SK-N-SH (cell line): Measurements from ENCODE around the gene HEBP1. TPM values are rescaled to one million over a fixed set of nuclear protein-coding genes. Genes with fewer than 3 reads are reported as not detected.

Experiments used
- CTCF ChIA-PET: fragments of 300-600, 350-600 bp; formaldehyde crosslinking; extraction: SDS; loops from one replicate; lab custom pipeline; 2021; lab: Yijun Ruan, JAX
- POLR2A ChIA-PET: fragments of 350-600 bp; sonication (Branson Sonifier 250); formaldehyde crosslinking; extraction: SDS; loops from one replicate; lab custom pipeline; 2020; ENCODE audit warnings: antibody characterized with exemption, inconsistent platforms; lab: Yijun Ruan, JAX
- DNase-seq: peaks from one replicate; pipeline ENCODE4 v3.0.0; 2012
- H2AFZ ChIP-seq: fragments of 200-600 bp; sonication (generic); 2 replicates; pipeline ENCODE4 v1.8.1; 2016; ENCODE audit warnings: antibody characterized with exemption, mild to moderate bottlenecking, low read depth
- H3F3A ChIP-seq: fragments of 200-600 bp; sonication (generic); replicated peaks from 2 replicates; pipeline ENCODE3; 2016; ENCODE audit warnings: antibody characterized with exemption, mild to moderate bottlenecking; ENCODE audit not compliant: insufficient read depth
- H3K27ac ChIP-seq, 2 experiments: fragments of 200-500 bp in 1 of 2; fragments of 200-600 bp in 1 of 2; sonication (Bioruptor generic) in 1 of 2; sonication (generic), shearing (Covaris generic) in 1 of 2; 2 replicates each; pipeline versions ENCODE4 v1.5.1 to v1.6.1; 2014 to 2016; ENCODE audit warnings: low read depth in 2 of 2, inconsistent platforms in 1 of 2, low read length in 1 of 2, mild to moderate bottlenecking in 1 of 2, mixed read lengths in 1 of 2
- H3K27me3 ChIP-seq: fragments of 200-600 bp; sonication (generic), shearing (Covaris generic); 2 replicates; pipeline ENCODE4 v1.6.1; 2016; ENCODE audit warnings: mixed run types; ENCODE audit not compliant: insufficient read depth
- H3K36me3 ChIP-seq, 2 experiments: fragments of 200-500 bp in 1 of 2; fragments of 200-600 bp in 1 of 2; sonication (Bioruptor generic) in 1 of 2; sonication (generic) in 1 of 2; replicated peaks in 1 of 2; 2 replicates each; pipeline versions ENCODE3 to v1.5.1; 2014 to 2016; ENCODE audit warnings: low read length in 1 of 2, mild to moderate bottlenecking in 1 of 2; ENCODE audit not compliant: insufficient read depth in 2 of 2, control insufficient read depth in 1 of 2
- H3K4me1 ChIP-seq, 2 experiments: fragments of 200-500 bp in 1 of 2; fragments of 200-600 bp in 1 of 2; sonication (Bioruptor generic) in 1 of 2; sonication (generic), shearing (Covaris generic) in 1 of 2; 2 replicates each; pipeline versions ENCODE4 v1.5.1 to v1.6.1; 2014 to 2016; ENCODE audit warnings: low read depth in 1 of 2, low read length in 1 of 2, mixed run types in 1 of 2; ENCODE audit not compliant: insufficient read depth in 2 of 2, control insufficient read depth in 1 of 2
- H3K4me2 ChIP-seq: fragments of 200-600 bp; sonication (generic), shearing (Covaris generic); 2 replicates; pipeline ENCODE4 v1.6.1; 2017; ENCODE audit warnings: mixed run types
- H3K4me3 ChIP-seq, 2 experiments: fragments of 200-500 bp in 1 of 2; fragments of 200-600 bp in 1 of 2; sonication (Bioruptor generic) in 1 of 2; sonication (generic), shearing (Covaris generic) in 1 of 2; 2 replicates each; pipeline versions ENCODE4 v1.5.1 to v1.8.1; 2014 to 2016; ENCODE audit warnings: low read depth in 2 of 2, inconsistent platforms in 1 of 2, low read length in 1 of 2, mild to moderate bottlenecking in 1 of 2, mixed read lengths in 1 of 2, moderate library complexity in 1 of 2
- H3K79me2 ChIP-seq: fragments of 200-600 bp; sonication (generic); 2 replicates; pipeline ENCODE4 v1.8.1; 2017; ENCODE audit warnings: mild to moderate bottlenecking; ENCODE audit not compliant: insufficient read depth
- H3K9ac ChIP-seq: fragments of 200-600 bp; sonication (generic); 2 replicates; pipeline ENCODE4 v1.6.1; 2017; ENCODE audit warnings: mixed run types
- H3K9me2 ChIP-seq: fragments of 200-600 bp; sonication (generic); 2 replicates; pipeline ENCODE4 v1.6.1; 2017; ENCODE audit warnings: mixed run types
- H3K9me3 ChIP-seq: fragments of 200-600 bp; sonication (generic); 2 replicates; pipeline ENCODE4 v1.6.1; 2017; ENCODE audit warnings: mixed run types, mild to moderate bottlenecking, moderate library complexity
- H4K20me1 ChIP-seq: fragments of 200-600 bp; sonication (generic); 2 replicates; pipeline ENCODE4 v1.6.1; 2017; ENCODE audit warnings: mild to moderate bottlenecking, mixed run types; ENCODE audit not compliant: insufficient read depth
- CHD2 ChIP-seq: fragments of 150-350 bp; IDR thresholded peaks from 2 replicates; pipeline ENCODE4 v1.6.1; 2018; ENCODE audit warnings: low read length; ENCODE audit not compliant: partially characterized antibody
- GABPA ChIP-seq: IDR thresholded peaks from 2 replicates; pipeline ENCODE4 v1.4.0; 2012; ENCODE audit warnings: low read depth, mild to moderate bottlenecking
- GATA2 ChIP-seq: sonication (generic); formaldehyde crosslinking; IDR thresholded peaks from 2 replicates; pipeline ENCODE4 v1.5.0; 2020; ENCODE audit warnings: mild to moderate bottlenecking, missing genetic modification reagents
- JUND ChIP-seq: IDR thresholded peaks from 2 replicates; pipeline ENCODE4 v1.4.0; 2012
- MEF2A ChIP-seq: IDR thresholded peaks from 2 replicates; pipeline ENCODE4 v1.4.0; 2012; ENCODE audit warnings: low read depth, borderline replicate concordance
- MXI1 ChIP-seq: IDR thresholded peaks from 2 replicates; pipeline ENCODE4 v1.6.1; 2012; ENCODE audit warnings: mild to moderate bottlenecking, low read depth, low read length, improper control_type of control experiment
- NFIC ChIP-seq: IDR thresholded peaks from 2 replicates; pipeline ENCODE4 v1.4.0; 2012; ENCODE audit warnings: borderline replicate concordance
- POLR2AphosphoS5 ChIP-seq: IDR thresholded peaks from 2 replicates; pipeline ENCODE4 v1.6.1; 2012; ENCODE audit warnings: low read depth, low read length
- RAD21 ChIP-seq: IDR thresholded peaks from 2 replicates; pipeline ENCODE4 v1.6.1; 2012; ENCODE audit warnings: mild to moderate bottlenecking, low read length
- RCOR1 ChIP-seq: fragments of 150-350 bp; IDR thresholded peaks from 2 replicates; pipeline ENCODE4 v1.6.1; 2017; ENCODE audit warnings: antibody characterized with exemption, low read length
- RFX5 ChIP-seq: IDR thresholded peaks from 2 replicates; pipeline ENCODE4 v1.6.1; 2012; ENCODE audit warnings: mild to moderate bottlenecking, improper control_type of control experiment, low read length
- RXRA ChIP-seq: IDR thresholded peaks from 2 replicates; pipeline ENCODE4 v1.4.0; 2012; ENCODE audit warnings: low read depth, mild to moderate bottlenecking, borderline replicate concordance
- TAF1 ChIP-seq: IDR thresholded peaks from 2 replicates; pipeline ENCODE4 v1.6.1; 2012; ENCODE audit warnings: low read depth, mild to moderate bottlenecking, low read length, moderate library complexity, borderline replicate concordance
- YY1 ChIP-seq: IDR thresholded peaks from 2 replicates; pipeline ENCODE4 v1.4.0; 2012; ENCODE audit warnings: low read depth, mild to moderate bottlenecking
- WGBS: methylation state at CpG from one replicate; pipeline ENCODE4 v1.1.6; 2017; ENCODE audit warnings: low lambda C conversion rate; 5-methylcytosine and 5-hydroxymethylcytosine counted together
- polyA plus RNA-seq, 3 experiments: library from polyadenylated mRNA; depleted of rRNA; stranded (reverse); fragments of >200 nt; gene quantifications; 2 replicates each; pipeline ENCODE4 v1.2.3, GENCODE V29; 2012
- TF ChIP-seq, protein P1 (sequence below): fragments of 200-600 bp; sonication (generic); IDR thresholded peaks from 2 replicates; pipeline ENCODE4 v1.6.1; 2017; ENCODE audit warnings: antibody characterized with exemption, mild to moderate bottlenecking, moderate library complexity
- TF ChIP-seq, protein P2 (sequence below): IDR thresholded peaks from 2 replicates; pipeline ENCODE4 v1.4.0; 2012; ENCODE audit warnings: low read depth, borderline replicate concordance
- TF ChIP-seq, protein P3 (sequence below): fragments of 150-350 bp; IDR thresholded peaks from 2 replicates; pipeline ENCODE4 v1.6.1; 2017; ENCODE audit warnings: antibody characterized with exemption, low read length, low read depth, borderline replicate concordance

Gene HEBP1
- polyA plus RNA-seq, 1 of the 3 experiments (the other 2 are of a cell fraction) = 17.9 TPM

- 74% methylated on average over 5 of the region's 5 CpGs for WGBS
- H3K36me3 ChIP-seq = no peaks in the 10 kb centered on the region
- no peak for DNase-seq
- no peak overlapping the region for H3K4me2 ChIP-seq
- TF ChIP-seq MEF2A (no peak), RAD21 (no peak), CHD2 (no peak), NFIC (no peak), JUND (no peak), YY1 (no peak), GABPA (no peak), RCOR1 (no peak), RFX5 (no peak)
- TF ChIP-seq, protein P1, sequence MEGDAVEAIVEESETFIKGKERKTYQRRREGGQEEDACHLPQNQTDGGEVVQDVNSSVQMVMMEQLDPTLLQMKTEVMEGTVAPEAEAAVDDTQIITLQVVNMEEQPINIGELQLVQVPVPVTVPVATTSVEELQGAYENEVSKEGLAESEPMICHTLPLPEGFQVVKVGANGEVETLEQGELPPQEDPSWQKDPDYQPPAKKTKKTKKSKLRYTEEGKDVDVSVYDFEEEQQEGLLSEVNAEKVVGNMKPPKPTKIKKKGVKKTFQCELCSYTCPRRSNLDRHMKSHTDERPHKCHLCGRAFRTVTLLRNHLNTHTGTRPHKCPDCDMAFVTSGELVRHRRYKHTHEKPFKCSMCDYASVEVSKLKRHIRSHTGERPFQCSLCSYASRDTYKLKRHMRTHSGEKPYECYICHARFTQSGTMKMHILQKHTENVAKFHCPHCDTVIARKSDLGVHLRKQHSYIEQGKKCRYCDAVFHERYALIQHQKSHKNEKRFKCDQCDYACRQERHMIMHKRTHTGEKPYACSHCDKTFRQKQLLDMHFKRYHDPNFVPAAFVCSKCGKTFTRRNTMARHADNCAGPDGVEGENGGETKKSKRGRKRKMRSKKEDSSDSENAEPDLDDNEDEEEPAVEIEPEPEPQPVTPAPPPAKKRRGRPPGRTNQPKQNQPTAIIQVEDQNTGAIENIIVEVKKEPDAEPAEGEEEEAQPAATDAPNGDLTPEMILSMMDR = no peak
- TF ChIP-seq, protein P2, sequence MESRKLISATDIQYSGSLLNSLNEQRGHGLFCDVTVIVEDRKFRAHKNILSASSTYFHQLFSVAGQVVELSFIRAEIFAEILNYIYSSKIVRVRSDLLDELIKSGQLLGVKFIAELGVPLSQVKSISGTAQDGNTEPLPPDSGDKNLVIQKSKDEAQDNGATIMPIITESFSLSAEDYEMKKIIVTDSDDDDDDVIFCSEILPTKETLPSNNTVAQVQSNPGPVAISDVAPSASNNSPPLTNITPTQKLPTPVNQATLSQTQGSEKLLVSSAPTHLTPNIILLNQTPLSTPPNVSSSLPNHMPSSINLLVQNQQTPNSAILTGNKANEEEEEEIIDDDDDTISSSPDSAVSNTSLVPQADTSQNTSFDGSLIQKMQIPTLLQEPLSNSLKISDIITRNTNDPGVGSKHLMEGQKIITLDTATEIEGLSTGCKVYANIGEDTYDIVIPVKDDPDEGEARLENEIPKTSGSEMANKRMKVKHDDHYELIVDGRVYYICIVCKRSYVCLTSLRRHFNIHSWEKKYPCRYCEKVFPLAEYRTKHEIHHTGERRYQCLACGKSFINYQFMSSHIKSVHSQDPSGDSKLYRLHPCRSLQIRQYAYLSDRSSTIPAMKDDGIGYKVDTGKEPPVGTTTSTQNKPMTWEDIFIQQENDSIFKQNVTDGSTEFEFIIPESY = no peak
- no peak overlapping the region for H3K4me3 ChIP-seq
- H3K27ac ChIP-seq = no peak overlapping the region
- H3K79me2 ChIP-seq = no peaks in the 10 kb centered on the region
- no peaks in the 10 kb centered on the region for H3K9me3 ChIP-seq
- H4K20me1 ChIP-seq = no peaks in the 10 kb centered on the region
- no peaks in the 10 kb centered on the region for H3K9me2 ChIP-seq
- POLR2A ChIA-PET = no interaction called here
- H3K9ac ChIP-seq = no peak overlapping the region
- no peaks in the 10 kb centered on the region for H3F3A ChIP-seq
- H3K4me1 ChIP-seq = no peaks in the 10 kb centered on the region
- CTCF ChIA-PET = interaction anchor here (1.1 to 1.9 kb wide), 2 partner anchors 13 to 22 kb away, joined by 3 to 5 read pairs; no protein-coding TSS in a partner anchor
- H3K27me3 ChIP-seq = no peaks in the 10 kb centered on the region
- no peak overlapping the region for H2AFZ ChIP-seq
Measured at GRCh38 chr12:12960639-12961209, 39.3 kb downstream of the HEBP1 start.

DNA sequence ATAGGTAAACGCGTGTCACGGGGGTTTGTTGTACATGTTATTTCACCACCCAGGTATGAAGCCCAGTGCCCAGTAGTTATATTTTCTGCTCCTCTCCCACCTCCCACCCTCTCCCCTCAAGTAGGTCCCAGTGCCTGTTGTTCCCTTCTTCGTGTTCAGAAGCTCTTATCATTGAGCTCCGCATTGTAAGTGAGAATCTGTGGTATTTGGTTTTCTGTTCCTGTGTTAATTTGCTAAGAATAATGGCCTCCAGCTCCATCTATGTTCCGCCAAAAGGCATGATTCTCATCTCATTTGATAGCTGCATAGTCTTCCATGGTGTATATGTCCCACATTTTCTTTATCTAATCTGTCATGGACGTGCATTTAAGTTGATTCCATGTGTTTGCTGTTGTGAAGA lies 41.2 kb downstream of the HEBP1 start:
- no peaks in the 10 kb centered on the region for H3K4me1 ChIP-seq
- no peaks in the 10 kb centered on the region for H3K79me2 ChIP-seq
- TF ChIP-seq JUND (no peak), TAF1 (no peak), GABPA (no peak), MXI1 (no peak), RXRA (no peak), NFIC (no peak), CHD2 (no peak), POLR2AphosphoS5 (no peak), GATA2 (no peak)
- TF ChIP-seq, protein P3, sequence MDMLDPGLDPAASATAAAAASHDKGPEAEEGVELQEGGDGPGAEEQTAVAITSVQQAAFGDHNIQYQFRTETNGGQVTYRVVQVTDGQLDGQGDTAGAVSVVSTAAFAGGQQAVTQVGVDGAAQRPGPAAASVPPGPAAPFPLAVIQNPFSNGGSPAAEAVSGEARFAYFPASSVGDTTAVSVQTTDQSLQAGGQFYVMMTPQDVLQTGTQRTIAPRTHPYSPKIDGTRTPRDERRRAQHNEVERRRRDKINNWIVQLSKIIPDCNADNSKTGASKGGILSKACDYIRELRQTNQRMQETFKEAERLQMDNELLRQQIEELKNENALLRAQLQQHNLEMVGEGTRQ = no peak
- TF ChIP-seq, protein P1 = no peak
- H3K9me2 ChIP-seq = no peaks in the 10 kb centered on the region
- H3F3A ChIP-seq = no peaks in the 10 kb centered on the region
- no peak for DNase-seq
- no peak overlapping the region for H3K27ac ChIP-seq
- H3K9ac ChIP-seq = no peak overlapping the region
- H2AFZ ChIP-seq = no peak overlapping the region
- 68% methylated on average over 7 of the region's 7 CpGs for WGBS
- H3K4me3 ChIP-seq = no peak overlapping the region
- CTCF ChIA-PET = no interaction called here
- no peak overlapping the region for H3K4me2 ChIP-seq
- POLR2A ChIA-PET = no interaction called here
- H3K9me3 ChIP-seq = no peaks in the 10 kb centered on the region
- H3K36me3 ChIP-seq = no peaks in the 10 kb centered on the region
- H3K27me3 ChIP-seq = no peaks in the 10 kb centered on the region
- no peaks in the 10 kb centered on the region for H4K20me1 ChIP-seq
